GM13976 (cell line): Measurements from ENCODE around the gene SPOP.
"Not testable (repeated sequence)": the region's sequence is repeated elsewhere in the genome, so short reads cannot be mapped to it uniquely, and the experiment has no call there.

Experiments
- DNase-seq: peaks from one replicate; pipeline ENCODE4 v3.0.0; 2012; ENCODE audit warnings: low spot score
- in situ Hi-C: fragments of 300-500 bp; cut with MboI; formaldehyde crosslinking; loops from one replicate; pipeline ENCODE4 v1.12.0; 2022; ENCODE audit warnings: low sequenced_read_pairs, mixed read lengths, inconsistent platforms; ENCODE audit not compliant: unreplicated experiment
- TF ChIP-seq, protein P1 (sequence below): IDR thresholded peaks from 2 replicates; pipeline ENCODE4 v1.5.1; 2012; ENCODE audit warnings: borderline replicate concordance, mild to moderate bottlenecking; ENCODE audit not compliant: insufficient read depth; ENCODE audit errors: extremely low read depth, missing control alignments, control extremely low read depth

SPOP gene

DNA sequence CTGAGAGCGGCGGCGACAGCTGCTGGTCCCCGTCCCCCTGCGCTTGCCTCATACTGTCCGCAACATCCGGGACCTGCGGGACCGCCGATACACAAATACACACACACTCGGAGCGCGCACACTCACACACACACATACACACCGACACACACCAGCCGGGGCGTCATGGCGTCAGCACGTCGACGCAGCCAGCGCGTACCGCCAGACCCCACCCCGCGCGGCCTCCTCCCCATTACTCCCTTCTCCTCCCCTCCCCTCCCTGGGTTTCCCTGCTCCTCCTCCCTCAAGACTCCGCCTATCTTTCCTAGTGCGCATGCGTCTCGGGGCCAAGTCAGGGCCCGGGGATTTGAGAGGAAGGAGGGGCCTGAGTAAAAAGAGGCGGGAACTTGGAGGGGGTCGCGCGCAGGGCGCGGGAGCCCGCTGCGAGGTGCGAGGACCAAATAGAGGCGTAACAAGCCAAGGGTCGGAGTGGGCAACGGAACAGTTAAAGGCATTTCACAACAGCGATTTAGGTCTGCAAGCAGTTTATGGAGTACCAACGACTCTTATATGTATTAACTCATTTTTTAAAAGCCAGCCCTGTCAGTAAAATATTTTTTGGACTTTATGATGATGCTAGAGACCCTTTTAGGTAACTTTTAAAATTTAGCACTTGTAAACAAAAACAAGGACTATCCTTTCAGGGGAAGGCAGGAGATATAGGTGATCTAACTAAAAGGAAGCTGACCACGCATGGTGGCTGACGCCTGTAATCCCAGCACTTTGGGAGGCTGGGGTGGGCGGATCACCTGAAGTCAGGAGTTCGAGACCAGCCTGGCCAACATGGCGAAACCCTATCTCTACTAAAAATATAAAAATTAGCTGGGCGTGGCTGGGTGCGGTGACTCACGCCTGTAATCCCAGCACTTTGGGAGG, at the start of gene SPOP:
Gene SPOP (minus strand): TSS at position 165 of the 915 bp plus-strand sequence. CDS start 55,287 bp downstream, outside the sequence.
- TF ChIP-seq, protein P1, sequence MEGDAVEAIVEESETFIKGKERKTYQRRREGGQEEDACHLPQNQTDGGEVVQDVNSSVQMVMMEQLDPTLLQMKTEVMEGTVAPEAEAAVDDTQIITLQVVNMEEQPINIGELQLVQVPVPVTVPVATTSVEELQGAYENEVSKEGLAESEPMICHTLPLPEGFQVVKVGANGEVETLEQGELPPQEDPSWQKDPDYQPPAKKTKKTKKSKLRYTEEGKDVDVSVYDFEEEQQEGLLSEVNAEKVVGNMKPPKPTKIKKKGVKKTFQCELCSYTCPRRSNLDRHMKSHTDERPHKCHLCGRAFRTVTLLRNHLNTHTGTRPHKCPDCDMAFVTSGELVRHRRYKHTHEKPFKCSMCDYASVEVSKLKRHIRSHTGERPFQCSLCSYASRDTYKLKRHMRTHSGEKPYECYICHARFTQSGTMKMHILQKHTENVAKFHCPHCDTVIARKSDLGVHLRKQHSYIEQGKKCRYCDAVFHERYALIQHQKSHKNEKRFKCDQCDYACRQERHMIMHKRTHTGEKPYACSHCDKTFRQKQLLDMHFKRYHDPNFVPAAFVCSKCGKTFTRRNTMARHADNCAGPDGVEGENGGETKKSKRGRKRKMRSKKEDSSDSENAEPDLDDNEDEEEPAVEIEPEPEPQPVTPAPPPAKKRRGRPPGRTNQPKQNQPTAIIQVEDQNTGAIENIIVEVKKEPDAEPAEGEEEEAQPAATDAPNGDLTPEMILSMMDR = no peak
- DNase-seq = peak; percentile 99
- in situ Hi-C loops = loop anchor here (25.0 kb wide), 1 partner anchor 266 kb away; the partner anchor contains the start of gene PHB1

DNA sequence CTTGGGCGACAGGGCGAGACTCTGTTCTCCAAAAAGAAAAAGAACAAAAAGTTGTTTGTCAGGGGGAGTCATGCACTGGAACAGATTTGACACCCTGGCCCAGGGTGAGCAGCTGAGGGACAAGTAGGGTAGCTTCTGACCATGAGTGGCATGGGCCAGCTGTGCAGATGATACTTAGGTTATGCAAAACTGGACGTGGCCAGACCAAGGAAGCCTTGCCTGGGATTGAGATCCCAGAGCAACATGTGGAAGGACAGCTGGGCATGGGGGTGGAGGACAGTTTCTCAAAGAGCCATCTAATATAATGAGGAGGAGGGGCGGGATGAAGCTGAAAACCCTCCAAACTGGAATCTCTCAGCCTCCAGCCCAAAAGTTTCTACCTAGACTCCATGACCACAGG, 49.5 kb upstream of the SPOP start:
- in situ Hi-C loops = no loop called here
- TF ChIP-seq, protein P1 = no peak
- no peak for DNase-seq

DNA sequence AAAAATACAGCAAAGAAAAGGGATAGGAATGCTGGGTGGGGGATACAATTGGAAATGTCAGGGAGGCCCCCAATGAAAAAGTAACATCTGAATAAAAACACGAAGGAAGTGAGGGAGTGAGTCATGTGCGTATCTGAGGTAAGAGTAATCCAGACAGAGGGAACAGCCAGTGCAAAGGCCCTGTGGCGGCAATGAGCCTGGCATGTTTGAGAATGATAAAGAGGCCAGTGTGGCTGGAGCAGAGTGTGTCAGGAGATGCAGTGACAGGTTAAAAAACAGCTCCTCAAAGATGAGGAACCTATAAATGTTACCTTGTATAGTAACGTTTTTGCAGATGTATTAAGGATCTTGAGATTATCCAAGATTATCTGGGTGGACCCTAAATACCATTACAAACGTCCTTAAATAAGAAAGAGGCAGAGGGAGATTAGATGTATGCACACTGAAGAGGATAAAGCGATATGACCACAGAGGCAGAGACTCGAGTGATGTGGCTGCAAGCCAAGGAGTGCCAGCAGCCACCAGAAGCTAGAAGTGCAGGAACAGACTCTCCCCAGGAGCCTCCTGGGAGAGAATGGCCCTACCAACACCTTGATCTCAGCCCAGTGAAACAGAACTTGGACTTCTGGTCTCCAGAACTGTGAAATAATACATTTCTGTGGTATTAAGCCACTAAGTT, 47.7 kb upstream of the SPOP start:
- TF ChIP-seq, protein P1 = no peak

DNA sequence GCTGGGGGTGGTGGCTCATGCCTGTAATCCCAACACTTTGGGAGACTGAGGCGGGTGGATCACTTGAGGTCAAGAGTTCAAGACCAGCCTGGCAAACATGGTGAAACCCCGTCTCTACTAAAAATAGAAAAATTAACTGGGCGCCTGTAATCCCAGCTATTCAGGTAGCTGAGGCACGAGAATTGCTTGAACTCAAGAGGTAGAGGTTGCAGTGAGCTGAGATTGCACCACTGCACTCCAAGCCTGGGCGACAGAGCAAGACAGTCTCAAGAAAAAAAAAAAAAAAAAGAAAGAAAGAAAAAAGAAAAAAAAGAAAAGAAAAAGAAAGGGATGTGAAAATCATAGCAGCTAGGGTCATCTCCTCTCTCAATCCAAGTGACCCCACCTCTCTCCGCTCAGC, 46.7 kb upstream of the SPOP start:
- DNase-seq, in situ Hi-C loops: not testable (repeated sequence)

More for the DNA sequence above, 47.7 kb upstream of the SPOP start:
- DNase-seq = no peak
- in situ Hi-C loops = no loop called here

DNA sequence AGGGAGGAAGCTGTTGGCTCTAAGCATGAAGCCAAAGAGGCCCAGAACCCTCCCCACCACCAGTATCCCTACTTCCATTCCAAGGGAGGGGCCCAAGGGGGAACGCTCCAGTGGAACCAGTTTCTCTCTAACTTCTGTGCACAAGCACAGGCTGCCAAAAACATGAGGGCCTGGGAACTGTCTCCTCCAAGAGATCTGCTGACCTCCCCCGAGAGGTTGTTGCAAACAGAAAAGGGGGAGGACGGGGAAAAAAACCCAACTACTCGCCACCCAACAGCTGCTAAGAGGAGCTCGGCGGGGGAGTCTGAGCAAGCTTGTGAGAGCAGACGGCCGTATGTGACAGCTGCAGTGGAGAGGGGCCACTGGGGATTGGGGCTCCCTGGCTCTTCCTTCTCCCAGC, 45.5 kb upstream of the SPOP start:
- in situ Hi-C loops = no loop called here
- TF ChIP-seq, protein P1 = no peak
- DNase-seq = no peak

DNA sequence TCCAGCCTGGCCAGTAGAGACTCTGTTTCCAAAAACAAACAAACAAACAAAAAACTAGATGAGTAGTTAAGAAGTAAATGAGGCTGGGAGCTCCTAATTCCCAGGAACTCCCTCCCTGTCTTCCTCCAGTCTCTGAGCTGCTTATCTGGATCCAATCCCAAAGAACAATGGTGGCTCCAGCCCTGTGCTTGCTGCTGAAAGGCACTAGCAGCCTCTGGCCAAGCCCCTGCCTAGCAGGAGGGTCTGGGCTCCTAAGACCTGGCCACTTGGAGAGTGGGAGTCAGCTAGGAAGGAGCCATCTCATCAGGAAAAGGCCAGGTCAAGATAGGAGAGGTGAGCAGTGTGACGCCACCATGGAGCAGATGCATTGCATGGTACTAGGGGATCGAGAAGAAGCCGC, 44.2 kb upstream of the SPOP start:
- TF ChIP-seq, protein P1 = no peak
- in situ Hi-C loops = no loop called here
- no peak for DNase-seq
